ENCODE results near the gene LZTR1.
A peak's percentile ranks its signal among the peaks of the same experiment; 100 is the strongest.

Gene LZTR1

DNA sequence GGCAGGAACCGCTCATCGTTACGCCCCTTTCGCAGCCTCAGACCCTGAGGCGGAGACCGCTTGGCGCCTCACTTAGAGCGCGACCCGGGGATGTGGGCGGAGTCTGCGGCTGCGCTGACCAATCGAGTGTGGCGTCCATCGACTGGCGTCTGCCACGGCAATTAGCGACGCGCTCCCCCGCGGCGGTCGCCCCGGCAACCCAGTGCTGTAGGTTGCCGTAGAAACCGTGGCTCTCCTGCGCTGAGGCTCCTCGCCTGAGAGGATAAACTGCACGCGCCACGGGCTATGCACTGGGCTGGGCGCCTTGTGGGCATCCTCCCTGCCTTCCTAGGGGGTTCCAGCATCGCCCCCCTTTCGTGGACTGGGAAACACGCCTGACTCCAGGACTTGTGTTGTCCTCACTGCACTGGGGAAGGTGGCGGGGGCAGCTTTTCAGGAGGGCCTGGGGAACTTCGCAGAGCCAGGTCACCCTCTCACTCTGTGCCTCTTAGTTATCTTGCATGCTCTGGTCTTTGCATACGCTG, 32.2 kb downstream of the LZTR1 start:
- peak; percentile 67 to 69 for DNase-seq (ENCODE audit: low read depth in 1 of 2, low spot score in 1 of 2)

DNA sequence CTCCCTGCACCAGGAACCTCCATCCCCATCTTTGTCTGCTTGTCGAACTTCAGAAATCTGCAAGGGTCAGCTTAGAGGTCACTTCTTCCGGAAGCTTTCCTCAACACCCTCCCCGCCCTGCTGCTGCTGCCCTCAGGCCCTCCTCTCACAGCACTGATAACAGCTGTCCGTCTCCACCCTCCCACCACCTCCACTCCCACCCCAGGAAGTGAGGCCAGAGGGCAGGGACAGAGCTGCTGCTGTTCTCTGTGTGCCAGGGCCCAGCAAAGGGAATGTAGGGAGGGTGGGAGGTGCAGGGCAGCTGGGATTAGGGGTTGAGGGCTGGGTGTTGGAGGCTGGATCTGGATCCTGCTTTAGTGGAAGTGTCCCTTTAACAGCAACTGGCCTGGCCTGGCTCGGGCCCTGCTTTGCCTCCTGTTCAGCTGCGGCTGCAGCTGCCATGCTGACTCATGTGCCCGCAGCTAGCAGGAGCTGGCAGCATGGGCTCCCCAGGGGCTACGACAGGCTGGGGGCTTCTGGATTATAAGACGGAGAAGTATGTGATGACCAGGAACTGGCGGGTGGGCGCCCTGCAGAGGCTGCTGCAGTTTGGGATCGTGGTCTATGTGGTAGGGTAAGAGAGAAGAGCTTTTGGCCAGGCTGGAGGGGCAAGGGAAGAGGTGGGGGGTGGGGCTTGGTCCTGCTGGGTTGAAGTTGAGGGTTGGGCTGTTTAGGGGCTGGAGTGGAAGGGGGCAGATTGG, 32.8 kb downstream of the LZTR1 start, which contains the start of gene P2RX6:
Gene P2RX6 (plus strand): TSS at position 440 of the 740 bp plus-strand sequence. CDS start 10 bp downstream, at position 450.
- no peak for DNase-seq (ENCODE audit: low read depth in 1 of 2, low spot score in 1 of 2)

DNA sequence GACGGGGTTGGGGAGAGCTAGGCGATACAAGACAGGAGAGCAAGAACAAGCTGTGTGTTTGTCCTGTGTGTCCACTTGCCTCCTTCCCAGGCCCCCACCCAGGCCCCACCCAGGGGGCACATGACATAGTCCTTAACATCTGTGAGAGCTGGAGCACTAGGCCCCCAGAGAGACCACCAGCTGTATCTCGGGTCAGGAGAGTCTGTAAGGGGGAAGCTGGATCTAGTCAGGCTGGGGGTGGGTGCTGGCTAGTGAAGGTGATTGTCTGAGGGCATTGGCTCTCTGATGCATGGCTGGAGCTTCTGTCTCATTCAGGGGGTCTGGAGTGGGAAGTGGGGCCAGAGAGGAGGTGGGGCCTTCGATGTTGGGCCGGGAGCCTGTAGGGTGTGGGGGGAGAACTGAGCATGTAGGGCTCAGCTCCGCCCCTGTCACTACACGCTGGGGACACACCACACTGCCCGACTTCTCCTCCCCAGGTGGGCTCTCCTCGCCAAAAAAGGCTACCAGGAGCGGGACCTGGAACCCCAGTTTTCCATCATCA, 33.4 kb downstream of the LZTR1 start:
- DNase-seq (ENCODE audit: low read depth in 1 of 2, low spot score in 1 of 2), result no peak

DNA sequence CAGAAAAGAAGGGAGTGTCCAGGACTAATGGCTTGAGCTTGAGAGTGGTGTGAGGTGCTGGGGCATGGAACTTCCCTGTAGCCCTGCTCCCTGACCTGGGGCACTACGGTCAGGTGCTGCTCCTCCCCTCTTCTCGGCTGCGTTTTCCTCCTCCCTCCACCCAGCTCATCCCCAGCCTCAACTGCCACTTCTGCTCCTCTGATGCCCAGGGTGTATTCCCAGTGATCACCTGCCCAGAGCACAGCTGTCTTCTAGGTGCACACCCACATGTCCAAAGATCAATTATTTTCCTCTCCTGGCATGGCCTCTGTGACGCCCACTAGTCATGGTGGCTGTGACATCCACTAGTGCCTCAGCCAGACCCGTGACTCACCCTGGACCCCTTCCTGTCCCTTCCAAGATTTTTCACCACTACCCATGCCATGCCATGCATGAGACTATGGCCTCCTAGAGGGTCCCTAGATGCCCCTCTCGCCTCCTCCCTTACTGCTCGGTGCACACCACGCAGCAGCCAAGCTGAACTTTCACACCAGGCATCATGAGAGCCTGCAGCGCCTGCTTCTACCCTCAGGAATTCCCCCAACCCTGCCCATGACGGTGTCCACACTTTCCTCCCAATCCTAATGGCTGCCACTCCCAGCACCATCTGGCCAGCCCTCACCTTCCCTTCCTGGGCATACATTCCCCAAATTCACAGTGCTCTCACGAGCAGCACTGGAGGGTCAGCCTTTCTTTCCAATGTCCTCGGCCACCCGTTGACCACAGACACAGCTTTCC, 34.7 kb downstream of the LZTR1 start:
- DNase-seq (ENCODE audit: low read depth in 1 of 2, low spot score in 1 of 2), result no peak

DNA sequence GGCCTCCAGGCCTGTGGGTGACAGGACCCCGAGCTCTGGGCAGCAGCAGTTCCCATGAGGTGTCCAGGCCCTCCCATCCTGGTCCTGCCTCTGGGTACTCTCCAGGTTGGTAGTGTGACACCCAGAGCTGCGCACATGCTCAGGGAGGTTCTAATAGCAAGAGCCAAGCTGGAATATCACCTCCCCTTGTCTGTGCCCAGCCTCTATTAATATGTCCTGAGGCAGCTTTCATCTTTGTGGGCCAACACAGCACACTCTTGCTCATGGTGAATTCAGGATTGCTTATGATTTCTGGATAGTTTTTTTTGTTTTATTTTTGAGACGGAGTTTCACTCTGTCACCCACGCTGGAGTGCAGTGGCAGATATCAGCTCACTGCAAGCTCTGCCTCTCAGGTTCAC, 36.2 kb downstream of the LZTR1 start:
- DNase-seq (ENCODE audit: low read depth in 1 of 2, low spot score in 1 of 2), result no peak

DNA sequence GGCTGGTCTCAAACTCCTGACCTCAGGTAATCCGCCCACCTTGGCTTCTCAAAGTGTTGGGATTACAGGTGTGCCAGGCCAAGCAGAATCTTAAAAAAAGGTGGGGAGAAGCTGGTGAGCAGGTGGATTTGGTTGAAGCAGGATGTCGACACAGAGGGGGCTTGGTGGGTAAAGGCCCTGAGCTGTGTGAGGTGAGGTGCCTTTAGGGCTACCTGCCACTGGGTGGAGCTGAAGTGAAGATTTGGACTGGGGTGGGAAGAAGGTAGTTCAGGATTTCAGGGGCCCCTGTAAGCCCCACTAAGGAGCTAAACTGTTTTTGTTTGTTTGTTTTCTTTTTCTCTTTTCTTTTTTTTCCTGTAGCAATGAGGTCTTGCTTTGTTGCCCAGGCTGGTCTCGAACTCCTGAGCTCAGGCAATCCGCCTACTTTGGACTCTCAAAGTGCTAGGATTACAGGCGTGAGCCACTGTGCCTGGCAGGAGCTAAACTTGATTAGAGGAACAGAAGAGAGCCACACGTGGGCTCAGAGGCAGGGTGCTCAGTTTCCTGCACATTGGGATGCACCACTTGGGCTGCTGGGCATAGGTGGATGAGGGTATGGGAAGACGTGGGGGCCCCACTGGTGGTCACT, 38.8 kb downstream of the LZTR1 start:
- no peak for DNase-seq (ENCODE audit: low read depth in 1 of 2, low spot score in 1 of 2)

DNA sequence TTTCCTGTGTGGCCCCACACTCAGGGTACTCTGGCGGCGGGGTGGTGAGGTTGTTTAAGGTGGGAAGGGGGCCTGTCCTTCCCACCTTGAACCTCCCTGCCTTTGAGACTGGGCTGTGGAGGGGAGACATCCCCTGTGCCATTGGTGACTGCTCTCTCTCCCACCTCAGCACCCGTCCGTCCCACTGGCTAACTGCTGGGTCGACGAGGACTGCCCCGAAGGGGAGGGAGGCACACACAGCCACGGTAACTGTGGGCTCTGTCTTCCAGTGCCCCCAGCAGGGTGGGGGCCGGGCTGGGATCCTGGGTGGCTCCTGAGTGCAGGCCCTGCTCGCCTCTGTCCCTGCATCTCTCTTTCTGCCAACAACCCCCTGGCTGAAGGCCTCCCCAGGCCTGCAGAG, 40.4 kb downstream of the LZTR1 start:
- DNase-seq (ENCODE audit: low read depth in 1 of 2, low spot score in 1 of 2), result no peak

DNA sequence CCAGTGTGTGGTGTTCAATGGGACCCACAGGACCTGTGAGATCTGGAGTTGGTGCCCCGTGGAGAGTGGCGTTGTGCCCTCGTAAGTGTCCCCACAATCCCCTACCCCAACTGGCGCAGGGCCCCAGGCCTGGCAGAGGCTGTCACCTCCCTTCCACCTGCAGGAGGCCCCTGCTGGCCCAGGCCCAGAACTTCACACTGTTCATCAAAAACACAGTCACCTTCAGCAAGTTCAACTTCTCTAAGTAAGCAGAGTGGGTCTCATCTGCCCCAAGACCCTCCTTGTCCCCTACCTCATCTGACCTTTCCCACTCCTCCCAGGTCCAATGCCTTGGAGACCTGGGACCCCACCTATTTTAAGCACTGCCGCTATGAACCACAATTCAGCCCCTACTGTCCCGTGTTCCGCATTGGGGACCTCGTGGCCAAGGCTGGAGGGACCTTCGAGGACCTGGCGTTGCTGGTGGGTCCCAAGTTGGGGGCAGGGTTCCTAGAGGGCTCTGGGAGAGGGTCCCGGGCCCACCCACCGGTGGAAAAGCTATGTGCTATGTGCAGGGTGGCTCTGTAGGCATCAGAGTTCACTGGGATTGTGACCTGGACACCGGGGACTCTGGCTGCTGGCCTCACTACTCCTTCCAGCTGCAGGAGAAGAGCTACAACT, 41.0 kb downstream of the LZTR1 start:
- DNase-seq (ENCODE audit: low read depth in 1 of 2, low spot score in 1 of 2), result no peak

DNA sequence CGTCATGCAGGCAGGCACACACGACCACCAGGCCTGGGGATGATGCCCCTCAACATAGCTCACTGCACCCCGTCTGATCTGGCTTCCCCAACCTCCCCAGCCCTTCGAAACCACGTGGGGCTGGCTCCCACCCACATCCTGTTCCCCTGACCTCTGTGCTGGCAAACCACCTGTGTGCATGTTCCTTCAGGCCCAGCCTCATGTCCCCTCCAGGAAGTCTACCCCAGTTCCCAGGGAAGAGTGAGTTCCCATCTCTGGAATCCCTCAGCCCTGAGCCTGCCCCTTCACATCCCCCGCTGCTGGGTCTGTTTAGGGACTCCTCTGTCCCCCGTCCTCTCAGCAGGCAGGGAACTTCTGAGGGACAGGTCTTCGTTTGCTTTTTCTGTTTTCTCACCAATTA, 43.2 kb downstream of the LZTR1 start:
- DNase-seq (ENCODE audit: low read depth in 1 of 2, low spot score in 1 of 2), result no peak

DNA sequence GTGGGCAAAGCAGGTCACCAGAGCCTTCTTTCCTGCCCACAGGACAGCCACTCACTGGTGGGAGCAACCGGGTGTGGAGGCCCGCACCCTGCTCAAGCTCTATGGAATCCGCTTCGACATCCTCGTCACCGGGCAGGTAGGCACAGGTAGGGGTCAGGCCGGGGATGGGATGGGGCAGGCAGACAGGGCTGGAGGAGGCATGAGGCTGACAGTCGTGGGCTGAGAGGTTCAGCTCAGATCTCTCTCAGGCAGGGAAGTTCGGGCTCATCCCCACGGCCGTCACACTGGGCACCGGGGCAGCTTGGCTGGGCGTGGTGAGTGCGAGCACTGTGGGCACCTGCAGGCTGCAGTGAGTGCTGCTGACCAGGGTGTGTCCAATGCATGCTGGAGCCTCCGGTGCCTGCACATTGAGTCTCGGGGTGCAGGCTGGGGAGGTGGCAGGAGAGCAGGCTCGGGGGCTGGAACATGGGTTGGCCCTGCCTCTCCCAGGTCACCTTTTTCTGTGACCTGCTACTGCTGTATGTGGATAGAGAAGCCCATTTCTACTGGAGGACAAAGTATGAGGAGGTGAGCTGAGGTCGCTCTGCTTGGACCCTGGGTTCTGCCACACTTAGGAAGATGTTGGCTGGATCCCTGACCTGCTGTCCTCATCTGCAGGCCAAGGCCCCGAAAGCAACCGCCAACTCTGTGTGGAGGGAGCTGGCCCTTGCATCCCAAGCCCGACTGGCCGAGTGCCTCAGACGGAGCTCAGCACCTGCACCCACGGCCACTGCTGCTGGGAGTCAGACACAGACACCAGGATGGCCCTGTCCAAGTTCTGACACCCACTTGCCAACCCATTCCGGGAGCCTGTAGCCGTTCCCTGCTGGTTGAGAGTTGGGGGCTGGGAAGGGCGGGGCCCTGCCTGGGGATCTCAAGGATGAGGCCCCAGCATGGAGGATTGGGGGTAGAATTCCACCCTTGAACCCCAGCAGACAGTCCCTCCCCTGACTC, 44.0 kb downstream of the LZTR1 start:
- DNase-seq (ENCODE audit: low read depth in 1 of 2, low spot score in 1 of 2), result no peak

DNA sequence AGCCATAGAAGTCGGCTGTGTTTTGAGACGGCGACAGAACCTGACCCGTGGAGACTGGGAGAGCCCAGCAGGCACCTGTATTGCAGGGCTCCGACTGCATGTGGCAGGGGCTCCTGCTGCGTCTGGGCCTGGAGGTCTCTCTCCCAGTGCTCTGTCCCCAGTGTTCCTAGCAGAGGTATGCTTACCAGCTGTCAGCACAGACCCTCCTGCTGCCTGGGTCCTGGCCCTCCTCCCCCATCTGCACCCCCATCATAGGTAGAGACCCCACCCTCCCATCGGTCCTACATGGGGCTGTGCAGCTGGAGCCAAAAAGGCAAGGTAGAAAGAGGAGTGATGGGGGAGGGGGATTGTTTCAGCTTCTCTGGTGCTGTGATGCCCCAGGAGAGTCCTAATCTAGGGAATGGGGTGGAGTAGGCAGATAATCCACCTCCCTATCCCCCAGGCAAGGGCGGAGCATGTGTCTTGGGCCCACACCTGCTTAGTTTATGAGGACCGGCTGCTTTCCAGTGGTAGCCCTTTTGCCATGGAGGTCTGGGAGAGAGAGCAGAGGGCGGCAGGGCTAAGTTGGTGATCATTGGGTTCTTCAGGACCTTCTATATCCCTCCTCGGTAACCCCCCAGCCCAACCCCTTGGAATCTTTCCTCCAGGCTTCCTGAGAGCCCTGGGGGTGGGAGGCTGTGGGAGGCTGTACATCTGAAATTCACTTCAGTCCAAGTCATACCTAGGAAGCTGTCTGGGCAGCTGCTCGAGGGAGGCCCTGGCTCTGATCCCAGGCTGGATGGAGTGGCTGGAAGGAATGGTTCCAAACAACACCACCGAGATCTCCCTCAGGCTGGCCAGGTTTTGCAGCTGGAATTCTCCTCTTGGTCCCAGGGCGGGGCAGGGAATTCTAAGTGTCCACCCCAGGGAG, 44.9 kb downstream of the LZTR1 start:
- DNase-seq (ENCODE audit: low read depth in 1 of 2, low spot score in 1 of 2), result no peak

DNA sequence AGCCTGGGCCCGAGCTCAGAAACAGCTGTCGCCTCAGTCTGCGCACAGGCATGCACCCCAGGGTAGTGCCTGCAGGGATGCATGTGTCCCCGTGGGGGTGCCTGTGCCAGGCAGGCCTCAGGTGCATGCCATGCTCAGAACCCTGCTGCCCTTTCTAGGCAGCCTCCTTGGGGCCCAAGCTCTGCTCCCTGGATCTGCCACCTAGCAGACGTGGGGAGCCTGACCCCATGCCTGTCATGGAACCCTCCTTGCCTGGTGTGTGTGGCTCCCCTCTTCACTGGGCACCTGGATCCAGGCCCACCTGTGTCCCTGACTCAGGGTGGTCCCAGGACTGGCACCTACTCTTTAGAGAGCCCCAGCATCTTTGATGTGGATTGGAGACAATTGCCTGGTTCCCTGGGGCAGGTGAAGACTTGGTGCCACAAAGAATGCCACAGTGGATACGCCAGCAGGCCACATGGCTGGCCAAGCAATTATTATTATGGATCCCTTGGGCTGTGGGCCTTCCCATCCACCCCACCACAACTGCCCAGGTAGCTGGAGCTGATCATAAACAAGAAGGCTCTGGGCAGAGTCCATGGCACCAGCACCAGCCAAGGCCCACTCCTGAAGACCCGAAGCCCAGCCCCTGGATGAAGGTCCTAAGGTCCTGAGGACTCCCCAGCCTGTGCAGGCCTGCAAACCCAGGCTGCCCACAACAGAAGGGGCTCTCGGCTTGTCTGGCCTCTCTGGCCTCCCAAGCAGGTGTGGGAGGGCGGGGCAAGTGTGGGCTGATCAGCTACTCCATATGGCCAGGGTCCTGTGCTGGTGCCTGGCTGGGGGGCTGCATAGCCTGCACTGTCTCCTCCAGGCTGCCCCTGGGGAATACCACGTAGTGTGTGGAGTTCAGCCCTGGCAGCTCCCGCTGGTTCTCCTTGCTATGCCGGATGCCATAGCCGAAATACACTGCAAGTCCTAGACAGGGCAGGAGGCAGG, 46.5 kb downstream of the LZTR1 start:
- no peak for DNase-seq (ENCODE audit: low read depth in 1 of 2, low spot score in 1 of 2)

DNA sequence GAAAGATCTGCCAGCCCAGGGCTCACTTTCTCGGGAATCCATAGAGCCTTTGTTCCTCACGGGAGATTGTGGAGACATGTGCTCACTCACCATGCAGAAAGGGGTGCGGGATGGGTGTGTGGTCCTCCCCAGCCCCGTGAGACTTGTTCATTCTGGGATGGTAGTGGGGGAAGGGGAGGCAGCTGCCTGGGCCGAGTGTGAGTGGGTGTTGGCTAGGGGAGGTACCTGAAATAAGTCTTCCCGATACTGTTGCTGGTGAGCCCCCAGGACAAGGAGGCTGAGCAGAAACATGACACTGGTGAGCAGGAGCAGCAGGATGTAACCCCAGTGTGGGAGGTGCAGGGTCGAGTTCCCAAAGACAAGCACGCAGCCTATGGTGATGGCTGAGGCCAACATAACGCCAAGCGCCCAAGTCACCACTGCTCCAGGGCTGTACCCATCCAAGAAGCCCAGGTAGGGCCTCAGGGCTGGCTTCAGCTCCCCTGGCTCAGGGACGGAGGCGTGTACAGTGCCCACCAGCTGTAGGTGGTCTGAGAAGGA, 47.5 kb downstream of the LZTR1 start:
- no peak for DNase-seq (ENCODE audit: low read depth in 1 of 2, low spot score in 1 of 2)

DNA sequence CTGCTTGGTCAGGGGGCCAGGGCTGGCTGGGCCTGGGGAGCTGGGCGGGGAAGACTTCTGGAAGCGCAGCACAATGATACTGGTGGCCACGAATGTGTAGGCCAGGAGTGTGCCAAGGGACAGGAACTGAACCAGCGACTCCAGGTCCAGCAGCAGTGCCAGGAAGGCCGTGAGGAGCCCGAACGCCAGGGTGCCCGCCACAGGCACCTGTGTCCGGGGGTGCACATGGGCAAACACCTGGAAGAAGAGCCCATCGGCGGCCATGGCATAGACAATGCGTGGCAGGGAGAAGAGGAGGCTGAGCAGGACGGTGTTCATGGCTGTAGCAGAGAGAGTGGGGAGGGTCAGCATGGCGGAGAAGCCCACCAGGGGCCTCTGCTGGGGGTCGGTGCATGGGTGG, 47.9 kb downstream of the LZTR1 start:
- no peak for DNase-seq (ENCODE audit: low read depth in 1 of 2, low spot score in 1 of 2)

DNA sequence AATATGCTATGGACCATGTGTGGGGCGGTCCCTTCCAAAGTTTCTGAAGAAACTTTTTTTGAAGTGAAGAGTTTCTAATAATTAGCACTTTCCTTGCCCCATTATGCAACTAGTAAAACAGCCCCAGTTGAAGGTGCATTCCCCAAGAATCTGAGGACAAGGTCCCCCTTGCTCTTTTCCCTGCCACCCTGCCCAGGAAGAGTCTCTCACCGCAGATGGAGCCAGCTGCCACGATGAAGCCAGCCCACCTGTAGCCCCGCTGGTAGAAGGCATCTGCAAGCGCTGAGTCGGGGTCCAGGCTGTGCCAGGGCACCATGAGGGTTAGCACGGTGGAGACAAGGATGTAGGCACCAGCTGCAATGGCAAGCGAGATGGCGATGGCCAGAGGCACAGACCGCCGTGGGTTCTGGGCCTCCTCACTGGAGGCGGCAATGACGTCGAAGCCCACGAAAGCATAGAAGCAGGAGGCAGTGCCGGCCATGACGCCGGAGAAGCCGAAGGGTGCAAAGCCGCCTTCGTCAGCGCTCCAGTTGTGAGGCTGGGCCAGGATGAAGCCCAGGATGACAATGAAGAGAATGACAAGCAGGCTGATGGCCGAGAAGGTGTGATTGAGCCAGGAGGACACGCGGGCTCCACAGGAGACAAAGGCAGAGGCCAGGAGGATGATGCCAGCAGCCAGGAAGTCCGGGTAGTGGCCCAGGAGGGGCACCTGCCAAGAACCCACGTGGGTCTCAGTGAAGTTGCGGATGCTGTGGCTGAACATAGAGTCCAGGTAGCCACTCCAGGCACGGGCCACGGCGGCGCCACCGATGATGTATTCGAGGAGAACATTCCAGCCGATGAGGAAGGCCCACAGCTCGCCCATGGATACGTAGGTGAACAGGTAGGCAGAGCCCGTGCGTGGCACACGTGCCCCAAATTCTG, 48.8 kb downstream of the LZTR1 start:
- DNase-seq (ENCODE audit: low read depth in 1 of 2, low spot score in 1 of 2), result no peak

DNA sequence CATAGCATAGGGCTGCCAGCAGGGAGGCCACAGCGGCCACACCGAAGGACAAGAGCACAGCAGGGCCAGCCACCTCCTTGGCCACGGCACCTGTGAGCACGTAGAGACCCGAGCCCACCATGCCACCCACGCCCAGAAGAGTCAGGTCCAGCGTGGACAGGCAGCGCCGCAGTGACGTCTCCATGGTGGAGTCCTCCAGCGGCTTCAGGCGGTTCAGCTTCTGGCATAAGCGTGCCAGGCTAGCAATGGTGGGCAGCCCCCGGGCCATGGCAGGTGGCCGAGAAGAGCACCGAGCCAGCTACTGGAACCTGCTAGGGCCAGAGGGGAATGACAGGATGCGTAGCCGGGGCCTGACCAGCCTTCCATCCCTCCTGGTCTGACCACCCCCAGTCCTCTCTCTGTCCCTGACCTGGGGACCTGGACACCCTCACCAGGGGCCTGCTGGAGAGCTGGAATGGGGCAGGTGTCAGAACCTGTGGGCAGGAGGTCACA, 49.5 kb downstream of the LZTR1 start:
- DNase-seq (ENCODE audit: low read depth in 1 of 2, low spot score in 1 of 2), result no peak

Measured in stimulated activated CD4-positive, alpha-beta T cell treated with anti-CD3 and anti-CD28 coated beads, Interleukin-15, amount 100 ng/mL, for 1 hour (primary cell).